ENCODE results near the gene THSD4.

Gene THSD4

DNA sequence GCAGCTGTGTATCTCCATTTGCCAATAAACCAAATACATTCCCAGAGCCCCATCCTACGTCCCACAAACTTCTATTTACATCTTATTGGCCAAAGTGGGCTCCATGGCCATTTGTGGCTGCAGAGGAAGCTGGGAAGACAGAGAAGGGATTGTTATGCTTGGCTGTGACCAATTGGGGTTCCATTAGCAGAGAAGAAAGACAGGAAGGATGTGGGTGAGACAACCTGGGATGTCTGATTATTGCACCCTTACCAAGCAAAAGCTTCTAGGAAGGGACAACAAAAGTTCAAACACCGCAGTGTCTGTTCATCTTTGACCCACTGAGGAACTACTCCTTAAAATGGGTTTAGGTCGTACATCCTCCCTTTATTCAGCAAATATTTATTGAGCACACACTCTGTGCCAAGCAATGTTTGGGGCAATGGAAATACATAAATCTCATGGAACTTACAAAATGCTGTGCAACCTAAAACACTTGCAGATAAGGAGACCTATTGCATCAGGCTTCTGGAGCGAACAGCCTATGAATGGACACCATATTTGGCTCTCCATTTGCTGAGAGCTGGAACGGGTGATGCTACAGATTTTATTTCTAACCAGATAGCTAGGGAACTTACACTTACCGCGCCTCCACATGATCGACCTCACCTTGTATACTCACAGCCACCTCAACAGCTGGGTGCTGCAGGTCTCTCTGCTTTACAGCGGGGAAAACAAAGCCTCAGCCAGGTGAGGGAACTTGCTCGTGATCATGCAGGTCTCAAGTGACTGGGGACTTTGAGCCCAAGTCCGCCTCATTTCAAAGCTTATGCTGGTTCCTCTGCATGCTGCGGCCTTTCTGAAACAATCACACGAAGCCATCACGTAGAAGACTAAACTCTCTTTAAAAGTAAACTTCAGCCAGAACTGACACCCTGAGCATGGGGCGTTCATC, 673.6 kb downstream of the THSD4 start:
- DNase-seq (ENCODE audit: low read depth in 1 of 2, low spot score in 1 of 2): no peak

DNA sequence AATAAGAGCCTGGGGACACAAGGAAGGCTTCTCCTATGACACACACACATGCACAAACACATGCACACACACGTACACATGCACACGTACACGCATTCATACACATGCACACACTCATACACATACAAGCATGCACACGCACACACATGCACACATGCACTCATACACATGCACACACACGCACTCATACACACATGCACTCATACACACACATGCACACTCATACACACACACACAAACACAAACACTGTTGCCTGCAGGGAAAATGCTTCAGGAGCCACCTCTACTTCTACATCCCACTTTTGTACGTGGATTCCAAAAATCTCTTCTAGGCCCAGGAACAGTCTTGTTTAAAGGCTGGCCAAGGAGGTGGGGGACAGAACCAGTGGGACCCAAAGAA, 674.3 kb downstream of the THSD4 start:
- no peak for DNase-seq (ENCODE audit: low read depth in 1 of 2, low spot score in 1 of 2)

DNA sequence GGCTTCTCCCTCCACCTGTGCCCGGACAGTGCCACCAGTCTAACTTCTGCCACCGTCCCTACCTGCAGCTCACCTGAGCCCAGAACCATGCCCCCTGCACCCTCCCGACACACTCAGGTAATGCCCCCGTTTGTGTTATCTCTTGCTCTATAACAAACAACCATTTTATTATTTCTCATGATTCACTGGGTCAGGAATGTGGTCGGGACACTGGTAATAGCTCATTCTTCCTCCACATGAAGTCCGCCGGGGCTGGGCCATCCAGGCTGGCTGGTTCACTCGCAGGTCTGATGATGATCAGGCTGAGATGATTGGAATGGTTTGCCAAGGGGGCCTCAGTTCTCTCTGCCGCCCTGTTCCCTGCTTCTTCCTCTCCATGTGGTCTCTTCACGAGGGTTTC, 674.8 kb downstream of the THSD4 start:
- DNase-seq (ENCODE audit: low read depth in 1 of 2, low spot score in 1 of 2): no peak

DNA sequence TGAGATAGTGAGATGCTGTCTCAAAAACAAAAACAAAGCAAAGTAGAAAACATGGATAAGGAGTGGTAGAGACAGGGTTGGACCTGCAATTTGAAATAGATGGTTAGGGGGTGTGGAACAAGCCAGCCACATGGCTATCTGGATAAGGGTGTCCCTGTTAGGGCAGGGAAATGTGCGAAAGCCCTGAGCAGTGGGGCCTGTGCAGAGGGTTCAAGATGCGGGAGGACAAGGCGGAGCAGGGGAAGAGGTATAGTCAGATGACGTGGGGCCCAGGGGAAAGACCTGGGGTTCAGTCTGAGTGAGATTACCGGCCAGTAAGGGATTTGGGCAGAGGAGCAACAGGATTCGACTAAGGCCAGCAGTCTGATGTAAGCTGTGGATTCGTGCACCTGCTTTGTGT, 676.7 kb downstream of the THSD4 start:
- DNase-seq (ENCODE audit: low read depth in 1 of 2, low spot score in 1 of 2): no peak

DNA sequence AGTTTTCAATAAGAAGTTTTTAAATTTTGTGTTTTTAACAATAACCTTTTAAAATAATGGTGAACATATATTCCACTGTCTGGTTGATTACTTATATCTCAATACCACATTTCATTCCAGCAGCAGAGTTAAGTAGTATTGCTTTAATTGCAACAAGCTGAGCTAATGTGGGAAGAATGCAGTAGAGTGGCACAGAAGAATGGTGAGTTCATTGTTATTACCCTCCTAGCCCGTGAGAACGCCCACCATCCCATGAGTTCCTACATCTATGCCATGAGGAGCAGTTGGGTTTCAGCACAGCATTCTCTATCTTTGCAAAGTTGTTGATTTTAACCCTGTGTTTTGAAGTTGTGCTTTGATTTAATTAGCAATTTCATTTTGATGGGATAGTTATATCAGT, 677.2 kb downstream of the THSD4 start:
- no peak for DNase-seq (ENCODE audit: low read depth in 1 of 2, low spot score in 1 of 2)

DNA sequence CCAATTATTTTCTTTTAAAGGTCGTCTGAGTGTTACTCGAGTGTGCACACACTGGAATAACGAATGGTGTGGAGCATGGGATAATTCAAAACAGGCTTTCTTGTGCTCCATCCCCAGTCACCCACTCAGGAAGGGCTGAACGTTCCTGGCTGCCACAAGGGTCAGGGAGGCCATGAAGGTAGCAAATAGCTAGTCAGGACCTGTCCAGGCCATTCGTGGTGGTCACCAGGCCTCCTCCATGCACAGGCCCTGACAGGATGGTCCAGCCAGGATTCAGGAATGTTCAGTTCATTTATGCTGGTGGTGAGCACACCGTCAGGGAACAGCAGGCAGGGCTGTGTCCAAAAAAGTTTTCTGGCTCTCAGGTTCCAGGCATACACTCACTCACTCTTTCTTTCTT, 683.4 kb downstream of the THSD4 start:
- no peak for DNase-seq (ENCODE audit: low read depth in 1 of 2, low spot score in 1 of 2)

DNA sequence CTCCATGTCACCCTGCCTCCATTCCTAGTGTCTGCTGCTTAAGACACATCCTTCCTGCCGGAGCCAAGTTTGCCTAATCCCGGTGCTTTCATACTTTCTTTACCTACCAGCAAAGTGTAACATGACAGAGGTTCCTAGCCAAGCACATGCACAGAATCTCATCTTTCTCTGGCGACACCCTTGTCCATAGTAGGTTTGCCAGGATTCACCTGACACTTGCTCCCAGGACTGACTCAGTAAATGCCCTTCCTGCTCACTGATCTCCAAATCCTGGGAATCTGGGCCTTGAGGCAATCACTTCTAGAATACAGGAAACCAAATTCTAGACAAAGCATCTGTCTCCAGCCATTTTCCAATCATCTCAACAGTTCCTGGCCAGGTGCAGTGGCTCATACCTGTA, 684.9 kb downstream of the THSD4 start:
- no peak for DNase-seq (ENCODE audit: low read depth in 1 of 2, low spot score in 1 of 2)

DNA sequence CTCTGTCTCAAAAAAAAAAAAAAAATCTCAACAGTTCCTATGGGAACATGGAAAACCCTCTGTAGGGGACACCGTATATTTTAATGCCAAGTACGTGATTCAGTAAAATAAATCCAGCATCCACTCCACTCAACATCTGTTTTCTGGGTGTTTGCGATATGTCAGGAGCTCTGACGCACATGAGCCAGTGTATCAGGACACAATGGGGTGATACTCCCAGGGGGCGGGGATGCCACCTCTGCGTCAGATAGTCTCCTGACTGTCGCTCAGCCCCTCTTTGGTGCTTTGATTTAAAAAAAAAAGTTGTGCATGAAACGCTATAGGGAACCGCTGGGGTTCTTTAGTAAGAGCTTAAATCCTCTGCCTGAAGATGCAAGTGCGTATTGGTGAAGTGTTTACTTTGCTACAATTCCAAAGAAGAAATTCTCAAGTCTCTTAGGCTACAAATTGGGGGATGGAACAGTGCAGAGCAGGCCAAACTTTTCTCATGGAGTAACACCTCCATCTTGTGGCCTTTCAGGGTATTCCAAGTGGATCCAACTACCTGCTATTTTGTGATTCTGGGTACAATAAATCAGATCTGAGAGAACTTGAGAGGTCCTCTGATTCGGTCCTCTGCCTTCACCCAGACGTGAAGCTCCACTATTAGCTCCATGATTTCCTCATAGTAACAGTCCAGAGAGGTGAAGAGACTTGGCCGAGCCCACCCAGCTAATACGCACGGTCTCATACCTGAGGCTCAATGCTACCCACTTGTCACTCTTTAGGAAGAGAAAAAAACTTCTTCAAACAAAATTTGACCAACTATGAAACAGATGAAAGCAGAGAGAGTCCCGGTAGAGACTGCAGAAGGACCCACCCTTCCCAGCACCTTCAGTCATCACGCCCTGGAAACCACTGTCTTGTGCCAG, 685.8 kb downstream of the THSD4 start:
- DNase-seq (ENCODE audit: low read depth in 1 of 2, low spot score in 1 of 2): no peak

DNA sequence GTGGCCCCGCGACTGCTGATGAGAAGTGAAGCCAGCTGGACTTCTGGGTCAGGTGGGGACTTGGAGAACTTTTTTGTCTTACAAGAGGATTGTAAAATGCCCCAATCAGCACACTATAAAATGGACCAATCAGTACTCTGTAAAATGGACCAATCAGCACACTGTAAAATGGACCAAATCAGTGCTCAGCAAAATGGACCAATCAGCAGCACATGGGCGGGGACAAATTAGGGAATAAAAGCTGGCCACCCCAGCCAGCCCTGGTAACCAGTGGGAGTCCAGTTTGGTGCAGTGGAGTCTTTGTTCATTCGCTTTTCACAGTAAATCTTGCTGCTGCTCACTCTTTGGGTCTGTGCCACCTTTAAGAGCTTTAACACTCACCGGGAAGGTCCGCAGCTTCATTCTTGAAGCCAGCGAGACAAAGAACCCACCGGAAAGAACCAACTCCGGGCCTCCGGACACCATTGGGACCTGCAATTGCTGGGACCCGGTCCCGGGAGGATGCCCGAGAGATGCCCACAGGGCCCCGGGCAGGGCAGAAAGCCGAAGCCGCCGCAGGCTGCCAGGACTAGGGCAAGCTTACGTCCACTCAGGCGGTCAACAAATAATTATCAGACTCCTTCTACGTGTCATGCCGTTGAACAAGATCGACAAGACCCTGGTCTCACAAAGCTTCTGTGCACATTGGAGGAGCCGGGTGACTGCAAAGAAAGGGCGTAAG, 686.8 kb downstream of the THSD4 start:
- DNase-seq (ENCODE audit: low read depth in 1 of 2, low spot score in 1 of 2): no peak

DNA sequence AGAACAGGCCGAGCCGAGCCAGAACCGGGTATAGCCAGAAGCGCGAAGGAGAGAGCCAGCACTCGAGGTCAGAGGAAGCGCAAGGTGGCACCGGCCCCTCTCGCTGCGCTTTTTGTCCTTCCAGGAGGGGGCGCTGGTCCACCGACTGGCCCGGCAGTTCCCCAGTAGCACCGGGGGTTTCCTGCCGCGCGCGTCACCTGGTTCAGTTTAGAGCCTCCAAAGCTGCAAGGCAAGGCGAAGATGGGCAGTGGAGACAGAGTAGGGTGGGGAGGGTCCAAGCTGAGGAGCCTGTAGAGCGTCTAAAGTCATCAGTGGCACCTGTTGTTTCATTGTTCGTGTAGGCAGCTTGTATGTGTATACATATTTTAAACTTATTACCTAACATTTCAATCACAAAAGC, 687.5 kb downstream of the THSD4 start:
- DNase-seq (ENCODE audit: low read depth in 1 of 2, low spot score in 1 of 2): no peak

DNA sequence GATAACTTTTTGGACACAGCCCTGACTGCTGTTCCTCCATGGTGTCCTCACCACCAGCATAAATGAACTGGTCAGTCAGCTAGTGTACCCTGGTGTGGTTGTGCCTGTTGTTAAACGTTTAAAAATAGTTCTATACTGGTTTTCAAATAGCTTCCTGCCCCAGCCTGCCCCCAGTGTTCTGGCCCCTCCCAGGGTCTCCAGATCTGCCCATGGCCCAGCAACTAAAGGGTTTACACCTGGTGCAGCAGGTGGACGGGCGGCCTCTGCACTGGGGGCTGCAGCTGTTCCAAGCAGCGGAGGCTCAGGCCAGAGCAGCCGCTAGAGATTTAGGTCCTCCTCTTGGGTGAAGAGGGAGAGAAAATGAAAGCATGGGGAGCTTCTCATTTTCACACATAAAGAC, 689.0 kb downstream of the THSD4 start:
- no peak for DNase-seq (ENCODE audit: low read depth in 1 of 2, low spot score in 1 of 2)

DNA sequence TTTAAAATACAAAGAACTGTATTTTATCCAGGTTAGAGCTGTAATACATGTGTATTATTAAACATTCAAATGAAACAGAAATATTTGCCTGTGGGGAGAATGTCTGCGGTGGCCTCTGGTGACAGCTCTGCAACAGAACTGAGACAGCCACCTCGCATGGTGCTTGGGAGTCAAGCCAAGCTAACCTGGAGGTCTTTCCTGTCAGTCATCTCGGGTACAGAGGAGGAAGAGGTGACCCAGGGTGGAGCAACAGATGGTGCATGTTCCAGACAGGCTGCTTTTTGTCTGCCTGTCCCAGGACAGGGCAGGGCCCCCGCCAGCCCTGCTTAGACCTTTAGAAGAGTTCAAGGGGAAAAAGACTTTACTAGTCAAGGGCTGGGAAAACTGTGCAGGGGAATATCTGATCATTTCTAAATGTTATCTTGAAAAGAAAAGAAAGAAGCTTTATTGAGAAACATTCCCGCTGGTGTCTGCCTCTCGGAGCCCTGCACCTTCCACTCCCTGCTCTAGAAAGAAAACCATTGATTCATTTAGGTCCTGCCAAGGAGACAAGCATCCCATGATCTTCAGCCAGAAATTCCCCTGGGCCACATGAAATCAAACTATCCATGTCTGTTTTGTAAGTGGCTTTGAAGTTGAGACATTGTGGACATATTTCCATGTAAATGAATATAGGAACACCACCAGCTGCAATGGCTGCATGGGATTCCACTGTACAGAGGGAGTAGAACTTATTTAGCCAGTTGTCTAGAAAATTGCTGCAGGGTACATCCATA, 689.6 kb downstream of the THSD4 start:
- DNase-seq (ENCODE audit: low read depth in 1 of 2, low spot score in 1 of 2): no peak

DNA sequence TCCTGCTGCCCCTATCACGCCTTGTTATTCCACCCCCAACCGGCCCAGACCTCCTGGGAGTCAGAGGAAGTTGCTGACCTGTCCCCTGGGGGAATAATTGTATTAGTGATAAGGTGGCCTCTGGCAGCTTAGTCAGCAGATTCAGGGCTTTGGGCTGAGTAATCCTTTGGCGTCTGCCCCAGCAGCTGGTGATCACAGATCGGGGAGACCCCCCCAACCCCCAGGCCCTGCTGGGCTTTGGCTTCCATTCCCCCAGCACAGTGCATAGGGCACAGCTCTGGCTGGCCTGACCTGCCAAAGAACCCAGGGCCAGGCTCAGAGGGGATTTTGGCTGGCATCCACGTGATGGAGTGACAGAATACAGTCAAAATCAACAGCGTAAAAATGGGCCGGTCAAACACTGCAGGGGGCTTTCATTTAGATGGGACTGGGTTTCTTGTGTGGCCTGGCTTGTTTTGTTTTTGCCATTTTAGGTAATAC, 691.2 kb downstream of the THSD4 start:
- no peak for DNase-seq (ENCODE audit: low read depth in 1 of 2, low spot score in 1 of 2)

DNA sequence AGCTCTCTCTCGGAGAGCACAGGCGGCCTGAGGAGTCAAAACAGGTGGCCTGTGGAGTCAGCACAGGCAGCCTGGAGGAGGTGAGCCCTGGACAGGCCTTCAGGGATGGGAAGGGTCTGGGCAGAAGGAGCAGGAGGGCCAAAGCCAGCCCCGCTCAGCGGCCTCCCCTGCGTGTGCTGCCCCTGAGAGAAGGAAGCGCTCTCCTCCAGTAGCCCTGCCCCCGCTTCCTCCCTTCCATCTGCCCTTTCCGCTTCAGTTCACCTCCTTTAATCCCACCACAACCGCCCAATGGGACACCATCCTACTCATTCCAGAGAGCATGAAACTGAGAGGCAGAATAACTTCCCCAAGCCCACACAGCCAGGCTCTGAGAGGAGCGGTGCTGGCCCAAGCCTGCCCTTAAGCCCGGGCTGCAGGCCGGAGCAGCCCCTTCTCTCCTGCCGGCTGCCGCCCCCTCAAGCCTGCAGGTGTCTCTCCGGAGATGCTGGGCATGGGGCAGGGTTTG, 691.9 kb downstream of the THSD4 start:
- DNase-seq (ENCODE audit: low read depth in 1 of 2, low spot score in 1 of 2): no peak

DNA sequence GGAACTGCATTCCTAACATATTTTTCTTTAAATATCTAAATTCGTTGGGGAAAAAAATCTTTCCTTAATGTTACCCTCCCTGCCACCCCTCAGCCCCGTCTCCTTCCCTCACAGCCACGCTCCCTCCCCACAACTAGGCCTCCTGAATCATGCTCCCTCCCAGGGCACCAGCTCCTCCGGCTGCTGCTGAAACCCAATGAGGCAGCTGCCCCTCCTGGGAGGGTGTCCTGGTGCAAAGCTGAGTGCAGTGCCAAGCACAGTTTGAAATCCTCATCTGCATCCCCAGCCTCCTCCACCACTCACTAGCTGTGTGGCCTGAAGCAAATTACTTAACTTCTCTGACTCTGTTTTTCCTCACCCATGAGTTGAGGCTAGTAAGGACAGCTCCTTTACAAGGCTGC, 692.4 kb downstream of the THSD4 start:
- DNase-seq (ENCODE audit: low read depth in 1 of 2, low spot score in 1 of 2): no peak

DNA sequence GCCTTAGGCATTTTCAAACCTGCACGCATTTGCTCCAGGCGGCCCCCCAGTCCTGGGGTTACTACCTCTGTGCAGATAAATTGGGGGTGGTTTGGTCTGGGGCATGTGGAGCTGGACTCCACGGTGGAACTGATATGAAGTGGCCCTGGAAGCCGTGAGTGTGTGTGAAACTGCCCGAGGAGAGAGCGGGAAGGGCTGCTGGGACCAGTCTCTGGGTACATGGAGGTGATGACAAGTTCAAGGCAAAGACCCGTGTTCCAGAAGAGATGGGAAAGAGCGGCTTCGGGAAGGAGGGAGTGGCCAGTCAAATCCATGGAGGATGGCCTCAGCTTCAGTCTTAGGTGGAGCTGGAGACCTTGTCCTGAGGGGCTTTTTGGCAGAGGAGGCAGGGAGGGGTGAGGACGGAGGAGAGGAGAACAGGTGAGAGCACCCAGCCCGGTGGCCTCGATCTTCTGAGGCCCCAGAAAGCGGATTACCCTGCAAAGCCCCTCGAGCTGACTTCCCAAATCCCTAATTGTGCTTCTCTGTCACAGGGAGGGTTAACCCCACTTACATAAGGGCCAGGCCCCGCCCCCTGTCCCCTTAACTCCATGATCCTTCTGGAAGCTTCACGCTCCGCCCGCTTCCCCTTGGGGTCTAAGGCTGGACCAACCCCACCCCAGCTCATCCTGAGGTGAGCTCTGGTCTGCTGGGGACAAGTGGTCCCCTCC, 693.2 kb downstream of the THSD4 start:
- no peak for DNase-seq (ENCODE audit: low read depth in 1 of 2, low spot score in 1 of 2)

DNA sequence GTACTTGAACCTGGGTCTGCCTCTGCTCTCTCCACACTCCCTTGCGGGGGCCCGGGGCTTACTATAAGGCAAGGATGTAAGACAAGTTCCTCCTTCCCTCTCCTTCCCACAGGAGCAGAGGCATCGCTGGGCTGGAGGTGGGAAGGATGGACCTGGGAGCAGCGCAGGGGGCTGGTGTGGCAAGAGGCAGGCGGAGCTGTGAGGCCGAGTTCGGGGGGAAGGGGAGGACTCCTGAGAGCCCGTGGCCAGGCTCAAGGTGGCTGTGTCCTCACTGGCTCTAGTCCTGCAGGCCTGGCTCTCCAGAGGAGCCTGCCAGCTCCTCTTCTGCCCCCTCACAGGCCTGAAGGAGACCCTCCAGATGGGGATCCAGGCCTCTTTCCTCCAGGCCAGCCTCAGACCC, 694.1 kb downstream of the THSD4 start:
- DNase-seq (ENCODE audit: low read depth in 1 of 2, low spot score in 1 of 2): no peak

DNA sequence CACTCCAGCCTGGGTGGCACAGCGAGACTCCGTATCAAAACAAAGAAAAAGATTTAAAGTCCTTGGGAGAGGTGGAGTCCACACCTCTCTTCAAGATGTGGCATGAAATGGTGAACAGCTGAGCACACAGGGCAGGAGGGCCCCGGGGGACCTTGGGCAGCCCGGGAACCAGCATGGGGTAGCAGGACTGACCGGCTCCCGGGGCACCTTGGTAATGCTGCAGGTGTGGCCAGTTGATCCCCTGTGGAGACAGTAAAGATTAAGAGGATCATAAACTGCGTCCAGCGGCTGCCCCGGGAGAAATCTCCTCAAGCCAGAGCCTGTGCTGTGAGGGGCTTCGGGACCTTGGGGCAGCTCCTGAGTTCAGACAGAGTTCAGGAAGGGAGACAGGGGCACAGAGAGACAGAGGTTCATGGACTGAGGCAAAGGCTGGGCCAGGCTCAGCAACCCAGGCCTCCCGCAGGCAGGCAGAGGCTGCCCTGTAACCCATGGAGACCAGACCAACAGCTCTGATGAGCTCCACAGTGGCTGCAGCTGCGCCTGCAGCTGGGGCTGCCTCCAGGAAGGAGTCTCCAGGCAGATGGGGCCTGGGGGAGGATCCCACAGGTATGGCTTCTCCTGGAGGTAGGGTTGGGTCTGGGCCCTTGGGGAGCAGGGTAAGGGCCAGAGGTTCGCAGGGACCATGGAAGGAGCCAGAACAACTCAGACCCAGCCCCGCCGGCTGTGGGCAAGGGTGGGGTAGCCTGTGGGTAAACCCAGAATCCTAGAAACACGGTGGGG, 695.2 kb downstream of the THSD4 start, which contains the start of gene NR2E3:
NR2E3 (plus strand) TSS at position 299 of the 780 bp plus-strand sequence; CDS start at position 489, 190 bp downstream.
- no peak for DNase-seq (ENCODE audit: low read depth in 1 of 2, low spot score in 1 of 2)

Measured in activated CD4-positive, alpha-beta T cell treated with anti-CD3 and anti-CD28 coated beads, Interleukin-2, amount 50 U/mL, for 24 hours (primary cell).